GM21390 (cell line): ENCODE data around the gene HYDIN.
"Not testable (repeated sequence)": the region's sequence is repeated elsewhere in the genome, so short reads cannot be mapped to it uniquely, and the experiment has no call there.

Experiments used
- ATAC-seq: cut with Tn5 transposase; IDR thresholded peaks from one replicate; pipeline ENCODE4 v1.9.1; 2021; ENCODE audit not compliant: unreplicated experiment

Gene HYDIN

DNA sequence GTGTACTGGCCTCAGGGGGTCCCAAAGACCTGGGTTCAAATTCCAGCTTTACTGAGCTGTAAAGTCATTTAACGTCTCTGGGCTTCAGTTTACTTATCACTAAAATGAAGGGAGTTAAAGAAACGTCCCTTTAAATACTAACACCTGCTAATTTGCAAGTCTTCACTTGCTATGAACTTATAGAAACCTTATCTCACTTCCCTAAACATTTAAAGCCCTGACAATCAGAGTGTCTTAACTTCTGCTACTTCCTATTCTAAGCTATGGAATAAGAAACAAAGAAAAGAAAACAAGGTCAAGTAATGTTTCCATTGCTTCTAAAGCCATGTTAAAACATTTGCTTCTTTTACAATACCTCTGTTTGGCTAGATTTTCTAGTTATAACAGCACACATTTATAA lies 87.3 kb downstream of the HYDIN start:
- not testable (repeated sequence) for ATAC-seq

DNA sequence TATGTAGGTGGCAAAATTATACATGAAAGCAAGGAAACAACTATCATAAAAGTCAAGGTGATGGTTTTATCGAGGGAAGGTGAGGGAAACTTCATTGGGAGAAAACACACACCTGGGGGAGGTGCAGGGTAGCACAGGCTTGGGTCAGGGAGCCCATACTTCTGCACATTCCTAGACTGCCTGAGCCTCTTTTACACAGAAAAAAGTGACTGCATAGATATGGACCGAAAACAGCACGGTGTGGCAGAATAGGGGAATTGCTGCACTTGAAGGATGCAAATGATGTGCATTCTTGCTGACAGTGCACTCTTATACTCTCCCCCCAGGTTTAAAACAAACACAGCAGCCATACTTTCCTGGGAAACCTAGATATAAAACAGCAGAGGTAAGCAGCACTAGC lies 120.0 kb downstream of the HYDIN start:
- not testable (repeated sequence) for ATAC-seq

GRCh38 chr16:71109656-71110208 lies 120.8 kb downstream of the HYDIN start:
- ATAC-seq, result not testable (repeated sequence)

DNA sequence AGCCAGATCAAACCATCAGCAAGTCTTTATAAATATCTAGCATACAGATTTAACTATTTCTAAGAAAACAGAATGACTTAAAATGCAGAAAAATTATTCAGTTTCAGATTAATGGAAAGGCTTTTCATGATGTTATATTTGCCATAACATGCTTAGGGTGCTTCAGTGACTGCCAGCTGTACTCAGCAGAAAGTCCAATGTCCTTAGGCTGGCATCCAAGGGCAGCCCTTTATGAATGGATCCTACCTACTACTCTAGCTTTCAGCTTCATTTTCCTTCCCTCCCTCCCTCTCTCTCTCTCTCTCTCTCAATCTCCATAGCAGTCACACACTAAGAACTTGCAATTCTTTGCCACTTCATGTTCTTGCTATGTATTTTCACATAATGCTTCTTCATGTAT lies 124.6 kb downstream of the HYDIN start:
- ATAC-seq, result not testable (repeated sequence)

DNA sequence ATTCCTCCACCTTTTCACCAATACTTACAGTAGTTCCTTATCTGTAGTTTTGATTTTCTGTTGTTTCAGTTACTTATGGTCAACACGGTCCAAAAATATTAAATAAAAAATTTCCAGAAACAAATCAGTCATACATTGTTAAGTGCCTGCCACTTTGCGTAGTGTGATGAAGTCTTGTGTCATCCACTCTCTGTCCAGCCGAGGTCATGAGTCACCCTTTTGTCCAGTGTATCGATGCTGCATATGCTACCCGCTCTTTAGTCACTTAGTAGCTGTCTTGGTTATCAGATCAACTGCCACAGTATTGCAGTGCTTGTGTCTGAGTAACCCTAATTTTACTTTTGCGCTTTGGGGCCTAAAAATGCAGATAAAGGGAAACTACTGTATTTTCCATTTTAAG lies 146.9 kb downstream of the HYDIN start:
- ATAC-seq, result not testable (repeated sequence)

GRCh38 chr16:71080777-71081176 lies 149.7 kb downstream of the HYDIN start:
- ATAC-seq, result not testable (repeated sequence)

DNA sequence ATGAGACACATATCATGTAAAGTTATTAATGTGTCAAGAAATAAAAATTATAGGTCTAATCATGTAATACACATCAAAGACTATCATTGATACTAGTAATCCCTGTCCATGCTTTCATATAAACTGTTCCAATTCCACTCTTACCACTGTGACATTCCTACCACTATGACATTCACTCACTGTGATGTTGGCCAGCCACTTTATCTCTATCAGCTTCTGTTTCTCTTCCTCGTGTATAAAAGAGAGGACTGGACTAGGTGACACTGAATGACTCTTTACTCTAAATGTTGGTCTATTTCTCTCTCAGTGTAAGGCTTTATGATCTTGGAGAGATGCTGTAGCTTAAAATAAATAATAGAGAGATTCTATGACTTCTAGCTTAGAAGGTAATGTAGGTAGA lies 150.3 kb downstream of the HYDIN start:
- not testable (repeated sequence) for ATAC-seq

DNA sequence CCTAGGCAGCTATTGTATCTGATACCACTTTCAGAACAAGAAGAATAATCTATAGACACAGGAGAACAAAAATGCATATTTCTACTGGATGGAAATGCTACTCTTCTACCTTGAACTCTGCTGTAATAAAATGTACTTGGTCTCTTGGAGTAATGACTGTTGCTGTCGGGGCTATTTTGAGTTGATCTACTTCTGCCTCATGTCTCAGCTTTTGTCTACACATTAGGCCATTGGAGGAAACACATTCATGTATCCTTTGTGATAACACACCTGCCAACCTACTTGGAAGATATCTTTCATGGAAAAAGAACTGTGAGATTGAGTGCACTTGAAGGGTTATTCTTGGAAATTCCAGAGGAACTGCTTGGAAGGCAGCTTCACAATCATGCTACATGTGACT lies 159.9 kb downstream of the HYDIN start:
- not testable (repeated sequence) for ATAC-seq

- ATAC-seq, result not testable (repeated sequence)
Measured at GRCh38 chr16:71069842-71070241, 160.7 kb downstream of the HYDIN start.

DNA sequence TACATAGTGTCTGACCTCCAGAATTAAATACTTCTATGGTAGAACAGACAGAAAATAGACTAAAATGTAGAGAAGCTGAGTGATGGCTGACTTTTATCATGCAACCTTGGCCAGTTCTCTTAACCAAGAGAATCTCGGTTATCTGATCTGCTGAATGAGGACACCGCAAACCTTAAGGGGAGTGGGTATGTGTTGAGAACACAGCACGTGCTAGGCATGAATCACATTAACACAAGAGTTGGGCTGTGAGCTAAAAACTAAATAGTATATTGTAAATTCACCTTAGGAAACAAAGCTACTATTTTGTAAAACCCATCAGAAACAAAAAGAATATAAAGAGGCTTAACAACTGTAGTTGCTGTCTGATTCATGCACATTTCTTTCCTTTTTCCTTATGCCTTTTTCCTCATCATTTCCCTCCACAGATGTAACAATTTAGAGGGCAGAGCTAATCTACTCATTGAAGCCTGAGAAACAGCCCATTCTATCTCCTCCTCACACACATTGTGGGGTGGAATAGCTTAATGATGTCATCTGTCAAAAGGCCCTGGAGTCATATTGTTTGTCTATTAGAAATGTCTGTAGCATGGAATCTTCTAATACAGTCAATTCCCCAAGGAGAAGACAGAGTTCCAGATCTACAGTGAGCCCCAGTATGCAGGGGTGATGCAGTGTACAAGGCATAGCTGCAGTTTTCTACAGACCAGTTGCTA lies 176.5 kb downstream of the HYDIN start:
- not testable (repeated sequence) for ATAC-seq

DNA sequence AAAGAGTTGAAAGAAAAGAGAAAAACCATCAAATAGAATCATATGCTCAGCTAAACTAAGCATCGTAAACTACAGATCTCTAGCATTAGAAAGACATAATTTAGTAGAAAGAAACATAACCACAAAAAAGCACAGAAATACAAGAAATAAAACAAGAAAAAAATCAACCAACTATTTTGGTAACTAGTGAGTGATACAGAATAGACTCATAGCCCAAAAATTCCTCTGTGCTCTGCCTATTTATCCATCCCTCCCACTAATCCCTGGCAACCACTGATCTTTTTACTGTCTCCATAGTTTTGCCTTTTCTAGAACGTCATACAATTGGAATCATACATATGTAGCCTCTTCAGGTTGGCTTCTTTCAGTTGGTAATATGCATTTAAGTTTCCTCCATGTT lies 180.2 kb downstream of the HYDIN start:
- ATAC-seq, result not testable (repeated sequence)

DNA sequence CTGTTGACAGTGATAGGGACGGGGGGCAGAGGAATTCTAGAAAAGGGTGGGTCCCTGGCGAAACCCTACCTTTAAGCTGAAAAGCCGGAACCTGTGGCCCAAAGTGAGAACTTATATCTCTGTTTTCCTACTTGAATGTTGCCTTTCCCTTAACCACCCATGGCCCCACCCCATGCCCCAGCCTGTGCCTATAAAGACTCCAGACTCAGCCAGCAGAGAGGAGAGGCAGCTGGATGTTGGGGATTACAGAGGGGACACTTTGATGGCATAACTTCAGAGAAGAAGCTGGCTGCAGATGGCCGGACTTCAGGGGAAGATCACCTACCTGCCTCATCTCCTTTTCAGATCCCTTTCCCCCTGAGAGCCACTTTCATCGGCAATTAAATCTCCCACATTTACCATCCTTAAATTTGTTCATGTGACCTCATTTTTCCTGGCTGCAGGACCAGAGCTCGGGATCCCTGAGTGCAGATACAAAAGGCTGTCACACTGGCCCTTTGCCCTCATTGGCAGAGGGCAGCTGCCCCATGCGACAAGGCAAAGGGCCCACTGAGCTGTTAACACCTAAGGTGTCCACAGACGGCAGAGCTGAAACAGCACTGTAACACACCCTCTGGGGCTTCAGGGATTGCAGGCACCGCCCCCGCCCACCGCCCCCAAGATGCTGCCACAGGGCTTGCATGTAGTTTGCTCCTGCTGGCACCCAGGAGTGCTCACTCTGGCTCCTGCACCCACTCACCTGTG lies 191.0 kb downstream of the HYDIN start:
- ATAC-seq, result not testable (repeated sequence)

DNA sequence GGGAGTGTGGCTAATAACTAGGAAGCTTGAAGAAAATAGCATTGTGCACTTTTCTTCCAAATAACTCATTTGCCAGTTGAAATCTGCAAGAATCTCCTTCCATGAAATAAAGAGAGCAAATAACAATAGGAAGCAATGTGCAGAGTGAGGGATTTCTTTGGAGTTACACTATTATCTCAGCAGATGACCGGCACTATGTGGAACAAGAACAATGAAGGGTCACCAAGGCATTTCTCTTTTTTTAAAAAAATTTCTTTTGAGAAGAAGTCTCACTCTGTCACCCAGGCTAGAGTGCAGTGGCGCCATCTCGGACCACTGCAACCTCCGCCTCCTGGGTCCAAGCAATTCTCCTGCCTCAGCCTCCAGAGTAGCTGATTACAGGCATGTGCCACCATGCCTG lies 192.1 kb downstream of the HYDIN start:
- not testable (repeated sequence) for ATAC-seq

DNA sequence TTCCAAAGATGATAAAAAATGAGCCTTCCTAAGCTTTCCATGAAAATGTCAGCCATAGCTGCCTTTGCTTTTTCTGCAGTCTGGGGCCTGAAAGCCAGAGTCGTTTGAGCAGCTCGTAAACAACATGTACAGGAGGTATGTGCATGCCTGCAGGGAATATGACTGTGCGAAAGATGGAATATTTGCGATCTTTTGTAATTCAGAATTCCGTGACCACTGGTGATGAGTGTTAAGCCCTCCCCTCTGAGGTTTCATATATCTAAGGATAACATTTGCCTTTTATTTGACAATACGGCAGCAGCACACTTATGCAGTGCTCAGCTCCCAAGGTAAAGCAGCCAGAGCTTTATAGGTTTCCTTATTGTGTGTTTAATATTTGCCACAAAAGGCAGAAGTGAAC lies 192.5 kb downstream of the HYDIN start:
- ATAC-seq, result not testable (repeated sequence)

- not testable (repeated sequence) for ATAC-seq
Measured at GRCh38 chr16:71028032-71028727, 202.3 kb downstream of the HYDIN start.

- ATAC-seq, result not testable (repeated sequence)
Measured at GRCh38 chr16:71027511-71027910, 203.0 kb downstream of the HYDIN start.

DNA sequence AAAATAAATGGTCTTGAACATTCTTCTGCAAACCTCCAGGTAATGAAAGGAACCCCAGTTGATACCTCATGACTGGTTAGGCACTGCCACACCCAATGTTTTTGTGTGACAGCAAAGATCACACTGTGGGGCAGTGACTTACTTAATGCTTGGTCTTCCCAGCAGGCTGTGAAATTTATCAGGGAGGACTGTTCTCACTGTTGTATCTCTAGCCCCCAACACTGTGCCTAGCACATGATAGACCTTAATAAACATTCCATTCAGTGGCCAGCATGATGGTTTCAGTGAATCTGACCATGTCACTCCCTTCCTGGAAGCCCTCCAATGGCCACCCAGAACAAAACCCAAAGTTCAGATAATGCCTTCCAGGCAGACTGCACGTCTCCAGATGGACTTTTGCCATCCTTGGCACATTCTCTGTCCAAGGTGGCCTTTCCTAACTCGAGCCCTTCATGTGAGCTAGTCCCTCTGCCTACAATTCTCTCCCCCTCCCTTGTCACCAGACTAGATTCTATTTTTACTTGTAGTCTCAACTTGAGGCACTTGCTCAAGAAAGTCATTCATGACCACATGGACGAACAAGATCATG lies 206.6 kb downstream of the HYDIN start:
- not testable (repeated sequence) for ATAC-seq

GRCh38 chr16:71021961-71022537 lies 208.5 kb downstream of the HYDIN start:
- ATAC-seq, result not testable (repeated sequence)

GRCh38 chr16:71019067-71019682 lies 211.3 kb downstream of the HYDIN start:
- not testable (repeated sequence) for ATAC-seq

DNA sequence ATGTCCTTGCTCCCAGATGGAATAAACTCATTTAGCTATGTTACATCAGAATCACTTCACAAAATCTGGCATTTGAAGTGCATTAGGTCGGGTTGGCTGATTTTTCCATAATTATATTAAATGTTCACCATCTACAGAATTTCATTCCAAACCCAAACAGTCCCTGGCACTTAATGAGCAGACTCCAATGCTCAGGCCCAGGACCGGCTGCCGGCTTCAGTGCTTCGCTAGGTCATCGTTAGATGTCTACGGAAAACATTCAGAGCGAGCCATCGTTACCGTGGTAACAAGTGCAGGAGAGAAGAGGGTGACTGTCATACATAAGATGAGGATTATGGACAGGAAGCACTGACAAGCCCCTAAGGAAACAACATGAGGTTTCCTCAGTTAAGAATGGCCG lies 215.1 kb downstream of the HYDIN start:
- ATAC-seq, result not testable (repeated sequence)
